Testis (tissue), 2 donors: ENCODE results near the gene ULK3.

Experiments used
- CTCF ChIP-seq, 3 experiments: fragments of 450-650 bp in 2 of 3; fragments of 200-600 bp in 1 of 3; sonication (generic) in 1 of 3; IDR thresholded peaks; one replicate each; pipeline ENCODE4 v1.5.1; 2016 to 2019; ENCODE audit warnings: antibody characterized with exemption in 3 of 3, mild to moderate bottlenecking in 2 of 3, moderate library complexity in 1 of 3
- POLR2A ChIP-seq: fragments of 450-650 bp; IDR thresholded peaks from one replicate; pipeline ENCODE4 v1.6.1; 2017; ENCODE audit warnings: antibody characterized with exemption, mild to moderate bottlenecking, moderate library complexity

GRCh38 chr15:74850393-74850792 lies 7.4 kb upstream of the ULK3 start:
- no peak for TF ChIP-seq CTCF (IDR thresholded peaks at IDR 0.05)
- TF ChIP-seq POLR2A, result no peak
